OCI-LY7 (cell line): ENCODE results near the gene SUPT4H1. TPM values are rescaled to one million over a fixed set of nuclear protein-coding genes. Genes with fewer than 3 reads are reported as not detected.

ENCODE experiments used
- BruUV-seq: library from RNA; stranded (reverse); fragments of 400-500 nt; replicated peaks from 2 replicates; lab custom pipeline; 2021; lab: Mats Ljungman, UMichigan
- CTCF ChIA-PET: fragments of 300-600 bp; sonication (Branson Sonifier 250); formaldehyde crosslinking; loops from one replicate; lab custom pipeline; 2022; ENCODE audit warnings: antibody characterized with exemption; ENCODE audit not compliant: unreplicated experiment; lab: Charles Lee
- POLR2A ChIA-PET: fragments of 300-600 bp; sonication (Branson Sonifier 250); formaldehyde crosslinking; loops from one replicate; lab custom pipeline; 2022; ENCODE audit warnings: antibody characterized with exemption; lab: Charles Lee
- DNase-seq: peaks from one replicate; pipeline ENCODE4 v3.0.0-alpha.2; 2015; ENCODE audit warnings: low spot score
- H2AFZ ChIP-seq: fragments of 200-600 bp; sonication (generic), shearing (Covaris generic); 2 replicates; pipeline ENCODE4 v1.6.1; 2014; ENCODE audit warnings: mild to moderate bottlenecking, antibody characterized with exemption, low read length, moderate library complexity
- H3K27ac ChIP-seq: fragments of 200-600 bp; sonication (generic); 2 replicates; pipeline ENCODE4 v1.5.1; 2014; ENCODE audit warnings: mixed run types, low read depth, mild to moderate bottlenecking, moderate library complexity, low read length, inconsistent platforms; ENCODE audit not compliant: poor library complexity, severe bottlenecking
- H3K36me3 ChIP-seq: fragments of 200-600 bp; sonication (generic); 2 replicates; pipeline ENCODE4 v1.6.1; 2014; ENCODE audit warnings: mild to moderate bottlenecking, antibody characterized with exemption, low read length, moderate library complexity, mixed read lengths; ENCODE audit not compliant: insufficient read depth
- H3K4me1 ChIP-seq: fragments of 200-600 bp; sonication (generic); 2 replicates; pipeline ENCODE4 v1.5.1; 2014; ENCODE audit warnings: mild to moderate bottlenecking, low read length; ENCODE audit not compliant: insufficient read depth, poor library complexity, severe bottlenecking
- H3K4me2 ChIP-seq: fragments of 200-600 bp; sonication (generic); 2 replicates; pipeline ENCODE4 v1.6.1; 2014; ENCODE audit warnings: mild to moderate bottlenecking, low read length
- H3K4me3 ChIP-seq: fragments of 200-600 bp; sonication (generic); 2 replicates; pipeline ENCODE4 v1.5.1; 2014; ENCODE audit warnings: mild to moderate bottlenecking, low read depth, low read length; ENCODE audit not compliant: poor library complexity, severe bottlenecking
- H3K79me2 ChIP-seq: fragments of 200-600 bp; sonication (generic); 2 replicates; pipeline ENCODE4 v1.6.1; 2016; ENCODE audit warnings: low read depth, mild to moderate bottlenecking, low read length, moderate library complexity, mixed read lengths; ENCODE audit not compliant: insufficient read depth
- H3K9me2 ChIP-seq: fragments of 200-600 bp; sonication (generic); 2 replicates; pipeline ENCODE4 v1.6.1; 2016; ENCODE audit warnings: mild to moderate bottlenecking, low read length, mixed read lengths; ENCODE audit not compliant: insufficient read depth
- H3K9me3 ChIP-seq: fragments of 200-600 bp; sonication (generic); 2 replicates; pipeline ENCODE4 v1.6.1; 2014; ENCODE audit warnings: mild to moderate bottlenecking, mixed run types, low read length, mixed read lengths
- H4K20me1 ChIP-seq: fragments of 200-600 bp; sonication (generic); 2 replicates; pipeline ENCODE4 v1.6.1; 2014; ENCODE audit warnings: mild to moderate bottlenecking, antibody characterized with exemption, low read length, moderate library complexity, mixed read lengths; ENCODE audit not compliant: insufficient read depth
- EZH2phosphoT487 ChIP-seq: fragments of 200-600 bp; sonication (generic); IDR thresholded peaks from 2 replicates; pipeline ENCODE4 v1.6.1; 2018; ENCODE audit warnings: low read depth, borderline replicate concordance, mild to moderate bottlenecking, mixed run types, antibody characterized with exemption, low read length, moderate library complexity, mixed read lengths
- intact Hi-C: fragments of 100-400 bp; cut with micrococcal nuclease; formaldehyde crosslinking; loops from one replicate; pipeline ENCODE4 v1.10.0; 2022; ENCODE audit not compliant: unreplicated experiment
- total RNA-seq, 2 experiments: library from RNA; depleted of rRNA in 1 of 2; stranded (reverse); fragments of >200 nt in 1 of 2; shearing (Covaris generic) in 1 of 2; gene quantifications; 2 replicates each; pipeline ENCODE4 v1.2.3, GENCODE V29; 2014 to 2022
- TF ChIP-seq, protein P1 (sequence below): fragments of 200-600 bp; sonication (generic); conservative IDR thresholded peaks from 2 replicates; pipeline ENCODE4 v1.5.1; 2014; ENCODE audit warnings: mild to moderate bottlenecking, antibody characterized with exemption, low read length, moderate library complexity, mixed read lengths

SUPT4H1 gene
- total RNA-seq, 2 experiments from 2014 or later: 56.5 to 65.5 TPM

DNA sequence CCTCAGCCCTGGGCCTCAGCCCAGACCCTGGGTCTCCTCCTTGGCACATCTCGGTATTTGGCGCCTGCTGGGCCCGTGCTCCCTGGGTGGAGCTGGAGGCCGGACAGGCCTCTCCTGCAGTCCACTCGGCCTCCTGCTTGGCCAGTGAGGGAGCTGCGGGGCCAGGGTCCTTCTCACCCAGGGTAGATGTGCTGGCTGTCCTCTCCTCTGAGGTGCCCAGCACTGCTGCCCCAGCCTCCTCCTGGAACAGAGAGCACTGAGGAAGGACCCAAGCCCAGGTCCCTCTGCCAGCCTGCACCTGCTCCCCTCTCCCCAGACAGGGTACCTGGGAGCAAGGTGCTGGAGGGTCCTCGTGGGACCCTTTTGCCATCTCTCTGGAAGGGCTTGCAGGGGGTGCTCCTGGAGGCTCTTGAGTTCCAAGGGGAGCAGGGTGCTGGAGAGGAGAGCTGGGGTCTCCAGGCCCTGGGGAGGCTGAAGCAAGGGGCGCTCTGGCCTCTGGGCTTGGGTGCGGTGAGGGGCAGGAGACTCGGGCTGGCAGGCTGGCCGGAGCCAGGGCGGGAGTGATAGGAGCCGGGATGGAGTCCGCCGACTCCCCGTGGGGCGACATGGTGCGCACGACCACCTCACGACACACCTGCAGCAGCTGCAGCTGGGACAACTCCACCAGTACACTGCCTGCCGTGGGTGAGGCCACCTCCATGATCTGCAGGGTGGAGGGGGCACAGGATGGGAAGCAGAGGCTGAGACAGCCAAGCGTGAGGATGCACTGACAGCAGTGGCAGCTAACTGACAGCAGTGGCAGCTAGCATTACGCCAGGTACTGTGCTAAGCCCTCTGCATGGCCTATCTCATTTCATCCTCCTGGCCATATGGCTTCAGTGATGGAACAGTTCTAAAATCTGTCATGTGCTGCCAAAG, 41.2 kb downstream of the SUPT4H1 start:
- H3K4me2 ChIP-seq: no peak overlapping the region
- H3K27ac ChIP-seq: no peak overlapping the region
- H4K20me1 ChIP-seq: no peaks in the 10 kb centered on the region
- H3K4me3 ChIP-seq: no peak overlapping the region
- ChIA-PET CTCF (no interaction called here), POLR2A (interaction anchor here (0.6 kb wide), 1 partner anchor 302 kb away, joined by 3 read pairs; no protein-coding TSS in a partner anchor)
- H3K9me3 ChIP-seq: no peaks in the 10 kb centered on the region
- TF ChIP-seq EZH2phosphoT487: no peak
- TF ChIP-seq, protein P1, sequence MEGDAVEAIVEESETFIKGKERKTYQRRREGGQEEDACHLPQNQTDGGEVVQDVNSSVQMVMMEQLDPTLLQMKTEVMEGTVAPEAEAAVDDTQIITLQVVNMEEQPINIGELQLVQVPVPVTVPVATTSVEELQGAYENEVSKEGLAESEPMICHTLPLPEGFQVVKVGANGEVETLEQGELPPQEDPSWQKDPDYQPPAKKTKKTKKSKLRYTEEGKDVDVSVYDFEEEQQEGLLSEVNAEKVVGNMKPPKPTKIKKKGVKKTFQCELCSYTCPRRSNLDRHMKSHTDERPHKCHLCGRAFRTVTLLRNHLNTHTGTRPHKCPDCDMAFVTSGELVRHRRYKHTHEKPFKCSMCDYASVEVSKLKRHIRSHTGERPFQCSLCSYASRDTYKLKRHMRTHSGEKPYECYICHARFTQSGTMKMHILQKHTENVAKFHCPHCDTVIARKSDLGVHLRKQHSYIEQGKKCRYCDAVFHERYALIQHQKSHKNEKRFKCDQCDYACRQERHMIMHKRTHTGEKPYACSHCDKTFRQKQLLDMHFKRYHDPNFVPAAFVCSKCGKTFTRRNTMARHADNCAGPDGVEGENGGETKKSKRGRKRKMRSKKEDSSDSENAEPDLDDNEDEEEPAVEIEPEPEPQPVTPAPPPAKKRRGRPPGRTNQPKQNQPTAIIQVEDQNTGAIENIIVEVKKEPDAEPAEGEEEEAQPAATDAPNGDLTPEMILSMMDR: no peak
- H3K9me2 ChIP-seq: no peaks in the 10 kb centered on the region
- no peaks in the 10 kb centered on the region for H3K79me2 ChIP-seq
- no peaks in the 10 kb centered on the region for H3K4me1 ChIP-seq
- no peak overlapping the region for H2AFZ ChIP-seq
- DNase-seq: no peak
- no peaks in the 10 kb centered on the region for H3K36me3 ChIP-seq
- BruUV-seq: no TSS peak
- intact Hi-C loops: no loop called here

- no peaks in the 10 kb centered on the region for H3K9me3 ChIP-seq
- H4K20me1 ChIP-seq: no peaks in the 10 kb centered on the region
- DNase-seq: no peak
- intact Hi-C loops: no loop called here
- no peak overlapping the region for H3K27ac ChIP-seq
- H2AFZ ChIP-seq: no peak overlapping the region
- ChIA-PET CTCF (no interaction called here), POLR2A (no interaction called here)
- BruUV-seq: no TSS peak
- no peaks in the 10 kb centered on the region for H3K4me1 ChIP-seq
- TF ChIP-seq, protein P1: no peak
- TF ChIP-seq EZH2phosphoT487: no peak
- H3K4me3 ChIP-seq: no peak overlapping the region
- no peaks in the 10 kb centered on the region for H3K79me2 ChIP-seq
- no peaks in the 10 kb centered on the region for H3K9me2 ChIP-seq
- no peaks in the 10 kb centered on the region for H3K36me3 ChIP-seq
- H3K4me2 ChIP-seq: no peak overlapping the region
These were observed 42.1 kb downstream of the SUPT4H1 start for GRCh38 chr17:58309918-58310259.
